GM18502 (cell line): Measurements from ENCODE around the gene TES.
"Not testable (repeated sequence)": the region's sequence is repeated elsewhere in the genome, so short reads cannot be mapped to it uniquely, and the experiment has no call there.

ENCODE experiments used
- ATAC-seq: cut with Tn5 transposase; IDR thresholded peaks from one replicate; pipeline ENCODE4 v1.9.1; 2021; ENCODE audit warnings: mild to moderate bottlenecking; ENCODE audit not compliant: unreplicated experiment, poor library complexity

The TES gene

DNA sequence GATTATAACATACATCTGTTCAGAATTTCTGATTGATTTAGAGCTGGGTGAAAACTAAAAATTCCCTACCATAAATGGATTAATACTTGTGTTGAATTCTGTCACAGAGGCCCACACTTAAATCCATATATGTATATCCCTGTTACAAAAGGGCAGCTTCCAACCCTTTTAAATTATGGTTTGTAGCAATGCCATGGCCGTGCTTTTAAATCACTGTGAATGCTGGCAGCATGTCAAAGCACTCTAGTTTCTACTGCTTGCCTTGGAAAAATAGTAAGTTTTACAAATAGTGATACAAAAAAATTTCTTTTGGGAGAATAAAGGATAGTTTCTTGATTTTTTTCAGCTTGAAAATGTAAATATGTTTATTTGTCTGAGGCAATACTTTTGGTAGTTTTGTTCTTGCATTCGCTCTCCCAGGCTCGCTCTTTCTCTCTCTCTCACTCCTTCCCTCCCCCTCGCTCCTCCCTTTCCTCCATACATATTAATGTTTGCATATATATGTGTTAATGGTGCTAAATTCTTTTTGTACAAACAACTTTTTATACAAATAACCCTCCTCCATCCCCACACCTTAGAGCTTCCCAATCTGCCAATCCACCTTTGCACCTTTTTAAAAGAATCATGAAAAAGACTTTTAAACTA is 29.8 kb downstream of the TES start:
- ATAC-seq, result no peak

DNA sequence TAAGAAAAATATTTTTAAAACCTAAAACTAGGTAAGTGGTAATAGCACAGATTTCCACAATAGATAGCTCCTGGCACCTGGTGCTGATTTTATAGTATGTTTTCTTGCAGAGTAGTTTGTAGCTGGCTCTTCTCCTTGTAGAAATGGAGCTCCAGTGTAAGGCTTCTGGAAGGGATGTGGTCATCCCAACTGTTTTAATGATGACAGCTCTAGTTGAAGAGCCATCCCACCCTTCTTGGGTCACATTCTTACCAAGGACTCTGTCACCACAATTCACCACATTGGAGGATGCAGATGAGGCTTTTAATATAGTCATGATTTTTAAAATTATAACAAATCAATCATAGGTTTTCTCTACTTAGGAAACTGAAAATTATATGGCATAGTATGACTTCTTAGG is 31.0 kb downstream of the TES start:
- ATAC-seq, result no peak

DNA sequence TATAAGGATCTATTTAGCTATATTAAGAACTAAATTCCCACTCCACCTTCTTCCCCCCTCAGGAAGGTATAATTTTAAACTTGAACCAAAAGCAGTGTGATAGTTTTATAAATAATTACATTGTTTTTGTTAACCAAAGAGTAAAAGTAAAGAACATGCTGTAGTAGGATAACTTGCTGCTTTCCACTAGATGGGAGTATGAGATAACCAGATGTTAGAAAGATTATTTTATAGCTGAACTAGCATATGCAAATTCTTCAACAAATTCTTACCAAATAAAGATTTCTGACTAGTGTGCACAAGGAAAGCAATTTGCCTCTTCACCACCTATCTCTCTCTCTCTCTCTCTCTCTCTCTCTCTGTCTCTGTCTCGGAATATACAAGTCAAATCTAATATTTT is 31.8 kb downstream of the TES start:
- ATAC-seq, result no peak

DNA sequence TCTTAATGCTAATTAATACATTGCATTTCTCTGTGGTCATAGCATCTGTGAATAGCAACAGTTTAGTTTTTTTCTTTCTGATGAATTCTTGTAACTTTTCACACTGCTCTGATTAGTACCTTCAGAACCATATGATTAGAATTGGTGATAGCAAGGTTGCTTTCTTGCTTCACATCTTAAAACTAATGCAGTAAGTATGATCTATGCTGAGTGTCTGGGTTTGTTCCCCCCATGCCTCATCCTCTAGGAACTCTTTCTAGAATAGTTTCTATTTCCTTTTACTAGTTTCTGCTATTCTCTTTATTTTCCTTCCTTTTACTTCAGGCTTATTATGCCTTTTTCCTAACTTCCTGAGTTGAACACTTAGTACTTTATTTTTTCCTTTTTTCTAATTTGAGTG is 32.4 kb downstream of the TES start:
- ATAC-seq, result no peak

DNA sequence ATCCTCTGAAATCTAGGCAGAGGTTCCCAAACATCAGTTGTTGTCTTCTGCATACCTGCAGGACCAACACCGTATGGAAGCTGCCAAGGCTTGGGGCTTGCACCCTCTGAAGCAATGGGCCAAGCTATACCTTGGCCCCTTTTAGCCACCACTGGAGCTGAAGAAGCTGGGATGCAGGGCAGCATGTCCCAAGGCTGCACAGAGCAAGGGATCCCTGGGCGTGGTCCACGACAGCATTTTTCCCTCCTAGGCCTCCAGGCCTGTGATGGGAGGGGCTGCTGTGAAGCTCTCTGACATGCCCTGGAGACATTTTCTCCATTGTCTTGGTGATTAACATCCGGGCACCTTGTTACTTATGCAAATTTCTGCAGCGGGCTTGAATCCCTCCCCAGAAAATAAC is 34.5 kb downstream of the TES start:
- ATAC-seq, result not testable (repeated sequence)

DNA sequence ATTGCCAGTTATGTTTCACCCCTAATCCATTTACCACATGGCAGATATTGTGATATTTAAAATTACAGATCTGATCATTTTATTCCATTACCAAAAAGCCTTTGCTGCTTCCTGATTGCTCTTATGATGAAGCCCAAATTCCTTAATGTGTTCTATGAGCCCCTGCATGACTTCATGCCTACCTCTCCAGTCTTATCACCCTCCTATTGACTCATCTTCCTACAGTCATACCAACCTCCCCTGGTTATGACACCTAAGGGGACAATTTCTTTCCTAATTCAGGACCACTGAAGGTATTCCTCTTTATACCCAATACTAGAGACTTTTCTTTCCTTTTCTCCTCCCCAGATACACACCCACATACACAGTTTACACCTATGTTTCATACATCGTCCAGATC is 36.0 kb downstream of the TES start:
- ATAC-seq, result no peak

DNA sequence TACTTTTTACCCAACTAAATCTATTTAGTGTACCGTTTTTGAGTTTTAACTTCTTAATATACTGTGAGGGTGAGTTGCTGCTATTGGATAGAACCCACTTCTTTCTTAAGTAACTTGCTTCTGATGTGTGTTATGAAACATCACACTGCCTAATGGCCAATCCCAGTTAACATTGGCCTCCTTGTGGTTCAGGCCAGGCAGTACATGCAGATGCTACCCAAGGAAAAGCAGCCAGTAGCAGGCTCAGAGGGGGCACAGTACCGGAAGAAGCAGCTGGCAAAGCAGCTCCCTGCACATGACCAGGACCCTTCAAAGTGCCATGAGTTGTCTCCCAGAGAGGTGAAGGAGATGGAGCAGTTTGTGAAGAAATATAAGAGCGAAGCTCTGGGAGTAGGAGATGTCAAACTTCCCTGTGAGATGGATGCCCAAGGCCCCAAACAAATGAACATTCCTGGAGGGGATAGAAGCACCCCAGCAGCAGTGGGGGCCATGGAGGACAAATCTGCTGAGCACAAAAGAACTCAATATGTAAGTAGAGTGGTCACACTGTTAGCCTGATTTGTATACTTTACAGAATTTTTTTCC is 39.7 kb downstream of the TES start:
- ATAC-seq, result no peak

DNA sequence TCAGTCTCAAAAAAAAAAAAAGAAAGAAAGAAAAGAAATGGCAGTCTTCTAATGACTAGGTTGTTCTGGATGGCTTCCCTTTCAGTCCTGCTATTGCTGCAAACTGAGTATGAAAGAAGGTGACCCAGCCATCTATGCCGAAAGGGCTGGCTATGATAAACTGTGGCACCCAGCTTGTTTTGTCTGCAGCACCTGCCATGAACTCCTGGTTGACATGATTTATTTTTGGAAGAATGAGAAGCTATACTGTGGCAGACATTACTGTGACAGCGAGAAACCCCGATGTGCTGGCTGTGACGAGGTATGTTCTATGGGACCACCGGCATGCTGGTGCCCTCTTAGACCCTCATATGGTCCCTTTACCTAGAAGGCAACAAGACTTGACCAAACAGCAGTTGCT is 41.3 kb downstream of the TES start:
- ATAC-seq, result peak; percentile 55

DNA sequence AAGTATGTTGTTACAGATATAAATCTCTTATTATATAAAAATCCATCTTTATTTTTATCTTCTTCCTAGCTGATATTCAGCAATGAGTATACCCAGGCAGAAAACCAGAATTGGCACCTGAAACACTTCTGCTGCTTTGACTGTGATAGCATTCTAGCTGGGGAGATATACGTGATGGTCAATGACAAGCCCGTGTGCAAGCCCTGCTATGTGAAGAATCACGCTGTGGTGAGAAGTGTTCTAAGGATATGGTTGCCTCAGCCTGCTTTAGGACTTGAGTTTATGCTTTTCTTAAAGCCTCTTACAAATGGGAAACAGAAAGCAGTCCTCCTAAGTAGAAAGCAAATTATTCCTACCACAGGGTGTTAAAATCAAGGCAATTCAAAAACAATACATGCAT is 41.9 kb downstream of the TES start:
- ATAC-seq, result no peak

DNA sequence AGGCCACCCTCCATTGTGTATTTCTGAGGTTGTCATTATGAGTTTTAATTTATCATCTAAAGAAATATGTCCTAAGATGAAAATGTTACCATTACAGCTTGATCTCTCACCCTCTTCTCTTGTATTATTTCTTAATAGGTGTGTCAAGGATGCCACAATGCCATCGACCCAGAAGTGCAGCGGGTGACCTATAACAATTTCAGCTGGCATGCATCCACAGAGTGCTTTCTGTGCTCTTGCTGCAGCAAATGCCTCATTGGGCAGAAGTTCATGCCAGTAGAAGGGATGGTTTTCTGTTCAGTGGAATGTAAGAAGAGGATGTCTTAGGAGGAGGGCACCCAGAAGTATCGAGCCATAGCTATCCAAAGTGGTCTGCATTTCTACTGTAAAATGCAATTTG is 46.8 kb downstream of the TES start:
- no peak for ATAC-seq

DNA sequence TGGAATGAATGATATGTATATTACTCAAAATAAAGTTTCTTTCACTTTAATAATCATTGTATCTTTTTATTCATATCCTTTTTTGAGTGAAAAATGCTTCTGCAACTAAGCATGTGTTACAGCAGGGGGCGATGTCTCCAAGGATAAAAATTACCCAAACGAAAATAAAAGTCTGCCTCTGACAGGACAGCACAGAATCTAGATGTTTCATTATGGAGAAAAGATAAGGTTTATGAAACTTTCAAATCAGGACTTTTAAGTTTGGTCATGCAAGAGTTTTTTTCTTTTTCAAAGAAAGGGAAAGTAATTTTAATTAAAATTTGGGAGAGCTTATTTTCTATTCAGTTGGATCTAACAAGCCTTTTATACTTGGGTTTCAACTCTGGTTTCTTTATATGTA is 48.4 kb downstream of the TES start:
- ATAC-seq, result no peak

DNA sequence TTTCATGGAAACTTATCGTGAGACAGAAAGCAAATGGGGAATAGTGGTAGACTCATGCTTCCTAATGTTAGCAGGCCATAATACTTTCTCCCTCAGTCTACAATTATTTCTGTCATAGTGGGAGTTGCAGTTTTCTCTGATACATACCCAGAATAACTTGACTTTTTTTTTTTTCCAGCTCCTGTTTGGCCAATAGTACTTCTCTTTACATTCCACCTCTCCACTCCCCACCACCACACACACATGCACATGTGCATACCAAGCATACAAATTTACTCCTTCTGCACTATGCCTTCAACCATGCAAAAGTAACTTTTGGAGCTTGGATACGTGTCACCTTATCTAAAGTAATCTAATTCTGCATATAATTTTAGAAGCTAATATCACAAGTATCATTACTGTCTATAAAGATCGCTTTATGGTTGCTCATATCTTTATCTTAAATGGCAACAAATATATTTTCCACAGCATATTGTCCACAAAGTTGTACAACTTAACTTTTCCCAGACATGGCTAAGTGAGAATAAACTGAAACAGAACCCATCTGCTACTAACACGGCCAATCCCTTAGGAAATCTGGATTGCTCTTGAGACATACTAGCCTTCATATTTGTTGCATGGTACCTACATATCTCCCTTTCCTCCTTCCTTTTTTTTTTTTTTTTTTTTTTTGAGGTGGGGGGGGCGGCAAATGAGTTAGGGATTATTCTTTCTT is 49.0 kb downstream of the TES start:
- no peak for ATAC-seq

DNA sequence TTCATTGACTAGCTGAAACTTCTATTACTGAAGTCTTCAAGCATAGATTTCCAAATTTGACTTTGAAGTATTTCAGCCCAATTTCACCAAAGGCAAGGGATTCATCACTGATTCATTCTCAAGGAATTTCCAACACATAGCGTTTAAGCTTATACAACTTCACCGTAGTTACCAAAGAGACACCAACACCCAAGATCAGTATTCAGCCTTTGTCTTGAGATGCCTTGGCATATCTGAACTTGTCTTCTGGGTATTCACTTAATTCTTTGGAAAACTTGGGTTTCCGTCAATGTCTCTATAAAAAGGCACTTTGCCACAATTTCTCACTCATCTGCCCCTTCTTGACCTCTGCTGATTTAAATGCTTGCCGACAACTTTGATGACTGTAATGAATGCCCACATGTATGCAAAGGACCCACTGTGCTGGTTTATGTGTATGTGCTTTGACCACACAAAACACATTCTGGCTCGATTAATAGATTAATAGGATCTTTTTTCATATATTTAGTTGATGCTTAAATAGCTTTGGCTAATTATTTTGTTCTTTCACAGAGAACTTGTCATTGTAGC is 49.6 kb downstream of the TES start:
- no peak for ATAC-seq

DNA sequence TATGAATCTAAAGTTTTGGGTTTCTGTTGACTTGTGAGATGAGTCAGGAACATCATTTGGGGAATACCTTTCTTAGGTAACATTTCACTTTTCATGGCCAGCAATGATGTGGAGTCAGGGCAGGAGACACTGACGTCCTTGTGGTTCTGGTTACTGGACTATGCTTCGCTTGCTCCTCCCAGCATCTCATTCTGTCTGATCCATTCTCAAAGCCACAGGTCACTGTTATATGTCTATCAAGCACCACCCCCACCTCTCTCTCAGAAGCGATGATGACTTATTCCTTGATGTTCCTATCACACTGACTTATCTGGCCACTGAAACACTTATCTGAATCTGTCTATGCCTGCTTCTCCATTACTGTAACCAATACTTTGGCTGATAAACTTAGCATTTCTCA is 51.6 kb downstream of the TES start:
- no peak for ATAC-seq

DNA sequence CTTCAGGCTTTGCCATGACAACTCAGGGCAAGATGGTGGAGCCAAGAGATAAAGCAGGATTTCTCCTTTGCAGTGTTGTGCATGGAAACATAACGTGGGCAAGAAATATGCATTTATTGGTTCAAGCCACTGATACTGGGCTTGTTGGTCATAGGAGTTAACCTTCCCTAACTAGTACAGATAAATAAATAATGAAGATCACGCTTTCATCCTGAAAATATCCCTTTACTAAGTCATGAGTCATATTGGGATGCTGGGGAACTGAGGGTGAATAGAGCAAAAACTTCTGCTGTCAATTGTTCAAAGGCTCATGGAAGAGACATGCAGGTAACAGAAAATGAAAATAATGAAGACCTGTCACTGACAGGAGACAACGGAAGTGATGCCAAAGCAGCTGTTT is 55.5 kb downstream of the TES start:
- no peak for ATAC-seq

DNA sequence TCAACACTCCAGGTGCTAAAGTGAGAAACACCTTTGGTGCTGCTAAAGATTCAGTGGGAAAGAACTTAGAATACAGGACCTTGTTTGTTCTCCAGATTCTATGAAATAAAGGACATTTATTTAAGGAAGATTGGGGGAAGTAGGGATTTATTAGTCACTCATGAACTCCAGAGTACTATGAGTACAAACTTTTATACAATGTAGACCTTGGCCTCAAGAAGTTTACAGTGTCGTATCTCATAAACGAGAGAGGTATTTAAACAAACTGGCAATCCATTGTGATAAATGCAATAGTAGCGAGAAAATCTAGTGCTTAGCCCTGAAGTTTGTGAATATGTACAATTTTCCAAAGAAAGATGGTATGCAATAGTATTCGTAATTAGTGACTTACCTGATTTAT is 59.1 kb downstream of the TES start:
- ATAC-seq, result no peak

DNA sequence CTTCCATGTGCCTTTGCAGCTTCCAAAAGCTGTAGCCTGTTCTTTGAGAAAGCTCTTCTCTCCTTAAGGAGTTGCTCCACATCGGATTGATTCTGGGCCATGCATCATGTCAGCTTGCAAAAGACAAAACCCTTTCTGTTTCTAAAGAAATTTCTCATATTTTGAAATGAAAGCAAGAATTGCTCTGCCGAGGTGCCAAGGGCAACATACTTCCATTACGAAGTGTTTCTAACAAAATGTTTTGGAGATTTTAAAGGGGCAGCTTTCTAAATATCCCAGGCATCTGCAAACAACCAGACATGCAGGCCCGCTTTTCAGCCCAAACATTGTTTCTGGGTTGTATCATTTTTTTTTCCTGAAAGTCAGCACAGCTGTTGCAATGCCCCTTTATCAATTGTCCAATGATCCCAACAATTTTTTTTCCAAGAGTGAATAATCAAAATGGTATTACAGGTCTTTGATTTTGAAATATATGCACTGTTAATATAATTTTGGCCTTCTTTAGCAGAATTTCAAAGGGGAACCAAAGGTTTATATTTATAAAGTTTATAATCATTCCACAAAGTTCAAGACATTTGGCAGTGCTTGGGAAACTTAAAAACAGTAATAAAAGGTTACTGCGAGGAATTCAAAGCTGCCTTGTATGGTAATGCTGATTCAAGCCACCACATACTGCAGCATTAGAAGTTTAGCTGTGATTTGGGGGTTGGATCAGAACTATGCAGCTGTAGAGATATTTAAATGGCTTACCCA is 61.0 kb downstream of the TES start:
- ATAC-seq, result no peak

DNA sequence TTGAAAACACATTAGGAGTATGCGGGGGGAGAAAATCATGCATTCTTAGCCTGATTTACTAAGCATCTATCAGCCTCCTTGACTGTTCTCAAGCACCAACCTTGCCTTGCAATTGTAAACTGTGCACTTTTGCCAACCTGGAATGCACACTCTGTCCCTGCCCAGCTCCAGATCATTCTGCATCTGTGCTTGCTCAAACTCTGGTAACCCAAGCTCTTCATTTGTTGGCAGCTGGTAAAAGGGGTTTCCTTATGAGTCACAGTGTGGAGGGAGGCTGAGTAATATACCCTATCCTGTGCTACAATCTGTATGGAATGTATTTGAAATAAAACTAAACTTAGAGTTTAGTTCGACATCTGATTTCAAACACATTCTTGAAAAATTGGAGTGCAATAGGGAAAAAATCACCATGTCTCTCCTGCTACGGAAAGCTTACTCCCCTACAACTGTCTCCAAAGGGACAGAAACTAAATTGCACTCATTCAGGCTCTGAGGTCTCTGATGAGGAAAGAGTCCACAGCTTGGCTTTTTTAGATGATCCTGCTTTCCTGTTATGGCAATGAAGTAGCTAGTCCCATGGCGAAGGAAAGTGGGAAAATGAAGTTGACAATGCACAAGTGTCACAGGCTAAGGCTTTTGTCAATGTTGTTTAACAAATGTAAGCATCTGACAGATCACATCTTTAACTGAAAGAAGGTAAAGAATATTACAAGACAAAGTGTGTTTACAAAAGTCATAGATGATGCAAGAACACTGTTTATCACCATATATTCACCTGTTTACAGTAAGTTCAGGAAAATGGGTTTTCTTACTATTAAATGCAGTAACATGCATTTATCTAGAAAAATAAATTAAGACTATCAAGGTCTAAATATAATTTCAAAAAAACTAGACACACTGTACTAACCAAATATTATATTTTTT is 61.9 kb downstream of the TES start:
- ATAC-seq, result peak; percentile 89

DNA sequence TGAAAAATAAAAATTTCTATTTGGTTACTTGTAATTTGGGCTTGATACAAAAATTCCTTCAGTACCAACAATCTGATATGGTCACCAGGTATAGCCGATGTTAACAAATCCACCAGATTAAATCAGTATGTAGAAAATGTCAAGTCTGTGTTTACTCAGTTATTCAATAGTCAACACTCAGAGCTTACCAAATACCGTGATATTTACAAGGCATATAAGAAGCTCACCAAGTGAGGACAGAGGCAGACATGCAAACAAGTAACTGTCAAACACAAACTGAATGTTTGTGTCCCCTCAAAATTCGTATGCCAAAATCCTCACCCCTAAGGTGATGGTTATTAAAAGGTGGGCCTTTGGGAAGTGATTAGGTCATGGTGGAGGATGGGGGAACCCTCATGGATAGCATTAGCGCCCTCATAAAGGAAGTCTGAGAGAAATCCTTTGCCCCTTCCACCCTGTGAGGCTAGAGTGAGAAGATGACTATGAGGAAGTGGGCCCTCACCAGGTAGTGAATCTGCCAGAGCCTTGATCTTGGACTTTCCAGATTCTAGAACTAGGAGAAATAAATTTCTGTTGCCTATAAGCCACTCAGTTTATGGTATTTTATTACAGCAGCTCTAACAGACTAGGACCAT is 63.1 kb downstream of the TES start:
- ATAC-seq, result no peak
